ENCODE data around the gene ZNF418.
A peak's percentile ranks its signal among the peaks of the same experiment; 100 is the strongest.
"Not testable (repeated sequence)": the region's sequence is repeated elsewhere in the genome, so short reads cannot be mapped to it uniquely, and the experiment has no call there.

ZNF418 gene

GRCh38 chr19:57888560-57889231 is 46.5 kb downstream of the ZNF418 start, which contains the start of gene ZNF814:
Gene ZNF814 (minus strand): TSS chr19:57889037. CDS start chr19:57888802, 235 bp downstream.
- DNase-seq: peak; percentile 81

- no peak for DNase-seq
These were observed 47.1 kb downstream of the ZNF418 start for GRCh38 chr19:57888107-57888559.

GRCh38 chr19:57887195-57887941 is 47.8 kb downstream of the ZNF418 start:
- DNase-seq: no peak

- DNase-seq: no peak
These were observed 49.2 kb downstream of the ZNF418 start for GRCh38 chr19:57886046-57886445.

- not testable (repeated sequence) for DNase-seq
These were observed 61.1 kb downstream of the ZNF418 start for GRCh38 chr19:57873883-57874799.

- DNase-seq: no peak
These were observed 62.8 kb downstream of the ZNF418 start for GRCh38 chr19:57872450-57872849.
